K562 (cell line): ENCODE results near the gene NYNRIN. TPM values are rescaled to one million over a fixed set of nuclear protein-coding genes. Genes with fewer than 3 reads are reported as not detected.
A peak's percentile ranks its signal among the peaks of the same experiment; 100 is the strongest.

Source experiments
- ATF2 ChIP-seq: sonication (generic); formaldehyde crosslinking; IDR thresholded peaks from 2 replicates; pipeline ENCODE4 v1.8.1; 2022; ENCODE audit warnings: missing genetic modification reagents
- BCL6 ChIP-seq: fragments of 250-450 bp; sonication (Bioruptor Pico); IDR thresholded peaks from 2 replicates; pipeline ENCODE4 v1.4.0; 2020
- CBX5 ChIP-seq: IDR thresholded peaks from 2 replicates; pipeline ENCODE4 v1.6.1; 2014; ENCODE audit warnings: low read depth, borderline replicate concordance
- DPF2 ChIP-seq: fragments of 450-650 bp; IDR thresholded peaks from 2 replicates; pipeline ENCODE4 v1.6.1; 2016
- KHSRP ChIP-seq: fragments of 450-650 bp; IDR thresholded peaks from 2 replicates; pipeline ENCODE4 v1.6.1; 2017
- L3MBTL2 ChIP-seq: fragments of 450-650 bp; IDR thresholded peaks from 2 replicates; pipeline ENCODE4 v1.6.1; 2016; ENCODE audit warnings: mild to moderate bottlenecking, moderate library complexity
- MAFG ChIP-seq: fragments of 450-650 bp; conservative IDR thresholded peaks from 2 replicates; pipeline ENCODE4 v1.6.1; 2016; ENCODE audit warnings: missing genetic modification characterization, missing compliant biosample characterization
- NR1H2 ChIP-seq: sonication (generic); formaldehyde crosslinking; IDR thresholded peaks from 2 replicates; pipeline ENCODE4 v1.4.0; 2020; ENCODE audit warnings: mild to moderate bottlenecking, missing genetic modification reagents
- NR2C2 ChIP-seq, 2 experiments: fragments of 200-800 bp in 1 of 2; sonication (Bioruptor generic) in 1 of 2; sonication (generic) in 1 of 2; formaldehyde crosslinking in 1 of 2; IDR thresholded peaks; 2 replicates each; pipeline versions ENCODE4 v1.6.1 to v1.8.0; 2016 to 2022; ENCODE audit warnings: mild to moderate bottlenecking in 1 of 2, missing compliant biosample characterization in 1 of 2, missing genetic modification characterization in 1 of 2, missing genetic modification reagents in 1 of 2
- PCBP1 ChIP-seq: fragments of 200-400 bp; formaldehyde crosslinking; IDR thresholded peaks from 2 replicates; pipeline ENCODE4 v1.6.1; 2018; ENCODE audit warnings: mild to moderate bottlenecking, low read depth, low read length; ENCODE audit not compliant: poor library complexity, severe bottlenecking
- PHF8 ChIP-seq: fragments of 200-600 bp; sonication (generic); IDR thresholded peaks from 2 replicates; pipeline ENCODE4 v1.6.1; 2012; ENCODE audit warnings: mixed run types, mild to moderate bottlenecking, inconsistent platforms, low read length, moderate library complexity, borderline replicate concordance
- POLR2H ChIP-seq: IDR thresholded peaks from 2 replicates; pipeline ENCODE4 v1.6.1; 2016; ENCODE audit warnings: missing genetic modification characterization, low read depth, mild to moderate bottlenecking, control low read depth, missing compliant biosample characterization, moderate library complexity
- RBBP5 ChIP-seq: fragments of 200-600 bp; sonication (generic); IDR thresholded peaks from 2 replicates; pipeline ENCODE4 v1.6.1; 2012; ENCODE audit warnings: borderline replicate concordance, mild to moderate bottlenecking, low read length, control low read depth, inconsistent platforms; ENCODE audit not compliant: insufficient read depth, poor library complexity, severe bottlenecking
- ZNF197 ChIP-seq: fragments of 200-800 bp; sonication (Bioruptor generic); IDR thresholded peaks from 2 replicates; pipeline ENCODE4 v1.6.1; 2016; ENCODE audit warnings: low read depth, missing genetic modification characterization, missing compliant biosample characterization
- ZNF253 ChIP-seq: fragments of 250-450 bp; sonication (Bioruptor Pico); conservative IDR thresholded peaks from 2 replicates; pipeline ENCODE4 v1.6.1; 2021; ENCODE audit warnings: mild to moderate bottlenecking
- ZNF311 ChIP-seq: fragments of 250-450 bp; sonication (Bioruptor Pico); IDR thresholded peaks from 2 replicates; pipeline ENCODE4 v1.4.0; 2020; ENCODE audit warnings: mild to moderate bottlenecking, moderate library complexity
- ZNF445 ChIP-seq: fragments of 250-450 bp; sonication (Bioruptor Pico); IDR thresholded peaks from 2 replicates; pipeline ENCODE4 v1.4.0; 2020; ENCODE audit warnings: low read depth, mild to moderate bottlenecking, moderate library complexity
- ZNF507 ChIP-seq: conservative IDR thresholded peaks from 2 replicates; pipeline ENCODE4 v1.6.1; 2017; ENCODE audit warnings: missing genetic modification characterization, missing compliant biosample characterization
- ZNF561 ChIP-seq: fragments of 450-650 bp; formaldehyde crosslinking; conservative IDR thresholded peaks from 2 replicates; pipeline ENCODE4 v1.4.0; 2020; ENCODE audit warnings: mild to moderate bottlenecking, moderate library complexity
- polyA plus RNA-seq, 8 experiments: library from polyadenylated mRNA; depleted of rRNA in 4 of 8; stranded (reverse) in 5 of 8; unstranded in 3 of 8; fragments of >200 nt; fragmentation: Nextera tagmentation in 2 of 8; fragmentation: Illumina TruSeq in 1 of 8; extraction: Ambion mirVana in 2 of 8; extraction: Trizol in 1 of 8; gene quantifications; 2 replicates each; pipeline versions ENCODE4 v1.2.1 to v1.2.3, GENCODE V29; 2011 to 2014; ENCODE audit warnings: inconsistent platforms in 1 of 8, missing spikeins in 1 of 8
- total RNA-seq, 7 experiments: library from RNA; depleted of rRNA in 6 of 7; stranded (reverse); fragments of >200 nt in 6 of 7; fragmentation: Illumina TruSeq in 2 of 7; extraction: Trizol in 2 of 7; gene quantifications; 2 replicates each; pipeline versions ENCODE4 v1.2.1 to v1.2.3, GENCODE V29; 2011 to 2021; ENCODE audit warnings: low replicate concordance in 1 of 7
- TF ChIP-seq, protein P1 (sequence below): sonication (generic); formaldehyde crosslinking; IDR thresholded peaks from 2 replicates; pipeline ENCODE4 v1.4.0; 2020; ENCODE audit warnings: mild to moderate bottlenecking, missing genetic modification reagents
- TF ChIP-seq, protein P2 (sequence below): IDR thresholded peaks from 3 replicates; pipeline ENCODE4 v1.6.1; 2011; ENCODE audit warnings: borderline replicate concordance, mild to moderate bottlenecking, moderate library complexity; ENCODE audit not compliant: insufficient read length; ENCODE audit errors: extremely low read depth
- TF ChIP-seq, protein P3 (sequence below): fragments of 250-450 bp; sonication (Bioruptor Pico); IDR thresholded peaks from 2 replicates; pipeline ENCODE4 v1.9.0; 2021; ENCODE audit warnings: mild to moderate bottlenecking

The NYNRIN gene
- total and polyA plus RNA-seq, 9 of the 15 experiments (the other 6 are each of a cell fraction or from before 2014, with no cell fraction given): 0.04 to 1.2 (median 0.28) TPM

DNA sequence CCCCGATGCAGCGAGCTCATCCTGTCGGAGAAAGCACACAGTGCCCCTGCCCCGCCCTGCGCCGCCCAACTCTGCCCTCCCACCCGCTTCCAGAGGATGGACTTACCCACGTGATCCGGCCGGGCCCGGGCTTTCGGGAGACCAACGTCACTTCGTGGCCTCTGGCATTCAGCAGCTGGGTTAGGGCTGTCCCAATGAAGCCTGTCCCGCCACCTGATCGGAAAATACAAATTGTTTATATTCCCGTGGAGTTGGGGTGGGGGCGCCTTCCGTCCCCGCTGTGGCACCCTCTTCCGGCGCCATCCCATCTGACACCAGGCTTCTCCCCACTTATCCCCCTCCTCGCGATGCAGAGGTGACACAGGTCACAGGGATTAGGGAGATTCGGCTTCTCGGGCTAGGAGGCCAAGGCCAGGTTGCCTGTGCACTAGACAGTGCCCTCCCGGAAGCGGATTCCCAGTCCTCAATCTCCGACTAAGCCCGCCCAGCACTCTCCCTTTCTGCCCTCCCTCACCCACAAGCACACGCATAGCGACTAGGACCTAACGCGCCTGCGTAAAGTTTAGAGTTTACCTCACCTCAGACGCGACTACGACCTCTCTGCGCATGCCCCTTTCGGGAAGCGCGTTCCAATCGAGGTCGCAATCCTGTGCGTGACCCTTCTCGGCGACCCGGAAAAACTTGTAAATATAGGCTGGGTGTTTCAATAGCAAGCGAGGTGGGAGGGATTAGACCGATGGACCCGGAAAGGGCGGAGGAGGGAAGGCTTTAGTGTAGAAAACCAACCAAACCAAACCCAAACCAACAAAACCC is 43.6 kb downstream of the NYNRIN start, which contains the start of gene SDR39U1 (continued):
- TF ChIP-seq ATF2 (CRISPR knock-in tag) (no peak), KHSRP (no peak), RBBP5 (peak; percentile 48), BCL6 (CRISPR knock-in tag) (no peak), ZNF445 (CRISPR knock-in tag) (no peak), ZNF311 (CRISPR knock-in tag) (no peak), ZNF561 (no peak), PHF8 (peak; percentile 87), PCBP1 (peak; percentile 73), NR2C2 (CRISPR knock-in tag; IDR thresholded peaks at IDR 0.05) (peak; percentile 99), NR2C2 (tag; IDR thresholded peaks at IDR 0.05) (peak; percentile 99), POLR2H (peak; percentile 80), MAFG (no peak), ZNF197 (CRISPR knock-in tag) (no peak), L3MBTL2 (peak; percentile 56; the same call in 1 of the 2 replicates), ZNF507 (tag) (no peak), CBX5 (no peak), ZNF253 (CRISPR knock-in tag) (no peak), NR1H2 (CRISPR knock-in tag) (0 out of 2 replicates have a peak, but pooled peaks have one; percentile 67), DPF2 (no peak)
- TF ChIP-seq, protein P1, sequence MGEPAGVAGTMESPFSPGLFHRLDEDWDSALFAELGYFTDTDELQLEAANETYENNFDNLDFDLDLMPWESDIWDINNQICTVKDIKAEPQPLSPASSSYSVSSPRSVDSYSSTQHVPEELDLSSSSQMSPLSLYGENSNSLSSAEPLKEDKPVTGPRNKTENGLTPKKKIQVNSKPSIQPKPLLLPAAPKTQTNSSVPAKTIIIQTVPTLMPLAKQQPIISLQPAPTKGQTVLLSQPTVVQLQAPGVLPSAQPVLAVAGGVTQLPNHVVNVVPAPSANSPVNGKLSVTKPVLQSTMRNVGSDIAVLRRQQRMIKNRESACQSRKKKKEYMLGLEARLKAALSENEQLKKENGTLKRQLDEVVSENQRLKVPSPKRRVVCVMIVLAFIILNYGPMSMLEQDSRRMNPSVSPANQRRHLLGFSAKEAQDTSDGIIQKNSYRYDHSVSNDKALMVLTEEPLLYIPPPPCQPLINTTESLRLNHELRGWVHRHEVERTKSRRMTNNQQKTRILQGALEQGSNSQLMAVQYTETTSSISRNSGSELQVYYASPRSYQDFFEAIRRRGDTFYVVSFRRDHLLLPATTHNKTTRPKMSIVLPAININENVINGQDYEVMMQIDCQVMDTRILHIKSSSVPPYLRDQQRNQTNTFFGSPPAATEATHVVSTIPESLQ (CRISPR knock-in tag): no peak
- TF ChIP-seq, protein P2, sequence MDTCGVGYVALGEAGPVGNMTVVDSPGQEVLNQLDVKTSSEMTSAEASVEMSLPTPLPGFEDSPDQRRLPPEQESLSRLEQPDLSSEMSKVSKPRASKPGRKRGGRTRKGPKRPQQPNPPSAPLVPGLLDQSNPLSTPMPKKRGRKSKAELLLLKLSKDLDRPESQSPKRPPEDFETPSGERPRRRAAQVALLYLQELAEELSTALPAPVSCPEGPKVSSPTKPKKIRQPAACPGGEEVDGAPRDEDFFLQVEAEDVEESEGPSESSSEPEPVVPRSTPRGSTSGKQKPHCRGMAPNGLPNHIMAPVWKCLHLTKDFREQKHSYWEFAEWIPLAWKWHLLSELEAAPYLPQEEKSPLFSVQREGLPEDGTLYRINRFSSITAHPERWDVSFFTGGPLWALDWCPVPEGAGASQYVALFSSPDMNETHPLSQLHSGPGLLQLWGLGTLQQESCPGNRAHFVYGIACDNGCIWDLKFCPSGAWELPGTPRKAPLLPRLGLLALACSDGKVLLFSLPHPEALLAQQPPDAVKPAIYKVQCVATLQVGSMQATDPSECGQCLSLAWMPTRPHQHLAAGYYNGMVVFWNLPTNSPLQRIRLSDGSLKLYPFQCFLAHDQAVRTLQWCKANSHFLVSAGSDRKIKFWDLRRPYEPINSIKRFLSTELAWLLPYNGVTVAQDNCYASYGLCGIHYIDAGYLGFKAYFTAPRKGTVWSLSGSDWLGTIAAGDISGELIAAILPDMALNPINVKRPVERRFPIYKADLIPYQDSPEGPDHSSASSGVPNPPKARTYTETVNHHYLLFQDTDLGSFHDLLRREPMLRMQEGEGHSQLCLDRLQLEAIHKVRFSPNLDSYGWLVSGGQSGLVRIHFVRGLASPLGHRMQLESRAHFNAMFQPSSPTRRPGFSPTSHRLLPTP: no peak
- TF ChIP-seq, protein P3, sequence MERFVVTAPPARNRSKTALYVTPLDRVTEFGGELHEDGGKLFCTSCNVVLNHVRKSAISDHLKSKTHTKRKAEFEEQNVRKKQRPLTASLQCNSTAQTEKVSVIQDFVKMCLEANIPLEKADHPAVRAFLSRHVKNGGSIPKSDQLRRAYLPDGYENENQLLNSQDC (CRISPR knock-in tag): no peak
